GM23338 (cell line): ENCODE results near the gene KIF17. TPM values are rescaled to one million over a fixed set of nuclear protein-coding genes. Genes with fewer than 3 reads are reported as not detected.

Experiments
- ATAC-seq: fragments of 200-7000 bp; cut with Tn5 transposase; 3 replicates; pipeline ENCODE4 v1.9.1; 2020
- DNase-seq: peaks from one replicate; pipeline ENCODE4 v3.0.0-alpha.2; 2015; ENCODE audit warnings: low spot score
- H2AFZ ChIP-seq: fragments of 200-600 bp; sonication (generic); 2 replicates; pipeline ENCODE4 v1.8.0; 2016; ENCODE audit warnings: antibody characterized with exemption, mild to moderate bottlenecking, moderate library complexity
- H3F3A ChIP-seq: fragments of 200-600 bp; sonication (generic); replicated peaks from 2 replicates; pipeline ENCODE4 v1.8.0; 2017; ENCODE audit warnings: antibody characterized with exemption, mixed run types, low read depth
- H3K27ac ChIP-seq: fragments of 200-600 bp; sonication (generic); 2 replicates; pipeline ENCODE4 v1.6.1; 2016; ENCODE audit warnings: low read depth
- H3K27me3 ChIP-seq: fragments of 200-600 bp; sonication (generic); 2 replicates; pipeline ENCODE4 v1.8.0; 2016; ENCODE audit warnings: mild to moderate bottlenecking, mixed run types, moderate library complexity; ENCODE audit not compliant: insufficient read depth
- H3K36me3 ChIP-seq: fragments of 200-600 bp; sonication (generic); 2 replicates; pipeline ENCODE4 v1.8.0; 2016; ENCODE audit warnings: mild to moderate bottlenecking; ENCODE audit not compliant: insufficient read depth
- H3K4me1 ChIP-seq: fragments of 200-600 bp; sonication (generic); 2 replicates; pipeline ENCODE4 v1.8.0; 2016; ENCODE audit warnings: mild to moderate bottlenecking, moderate library complexity; ENCODE audit not compliant: insufficient read depth
- H3K4me2 ChIP-seq: fragments of 200-600 bp; sonication (generic); 2 replicates; pipeline ENCODE4 v1.7.1; 2017; ENCODE audit warnings: mixed run types
- H3K4me3 ChIP-seq: fragments of 200-600 bp; sonication (generic); 2 replicates; pipeline ENCODE4 v1.6.1; 2016; ENCODE audit warnings: mixed run types
- H3K79me2 ChIP-seq: fragments of 200-600 bp; sonication (generic); replicated peaks from 2 replicates; pipeline ENCODE4 v1.8.0; 2017; ENCODE audit warnings: mild to moderate bottlenecking; ENCODE audit not compliant: insufficient read depth
- H3K9me2 ChIP-seq: fragments of 200-600 bp; sonication (generic); 2 replicates; pipeline ENCODE4 v1.8.0; 2017; ENCODE audit not compliant: insufficient read depth
- H4K20me1 ChIP-seq: fragments of 200-600 bp; sonication (generic); replicated peaks from 2 replicates; pipeline ENCODE4 v1.8.0; 2017; ENCODE audit warnings: mild to moderate bottlenecking; ENCODE audit not compliant: insufficient read depth
- H3K27ac Mint-ChIP-seq: 2 replicates; pipeline ENCODE4 v1.8.0; 2020; ENCODE audit warnings: inconsistent platforms, mild to moderate bottlenecking, moderate library complexity, mixed read lengths
- H3K27me3 Mint-ChIP-seq: 3 replicates; pipeline ENCODE4 v1.8.0; 2022; ENCODE audit warnings: low read depth, mild to moderate bottlenecking, moderate library complexity, mixed read lengths, inconsistent platforms; ENCODE audit not compliant: insufficient read depth, poor library complexity
- H3K36me3 Mint-ChIP-seq: 3 replicates; pipeline ENCODE4 v1.8.0; 2021; ENCODE audit warnings: low read depth, mild to moderate bottlenecking, inconsistent platforms, moderate library complexity, mixed read lengths
- H3K4me1 Mint-ChIP-seq: 3 replicates; pipeline ENCODE4 v1.8.0; 2020; ENCODE audit warnings: mild to moderate bottlenecking, inconsistent platforms, mixed read lengths
- H3K4me3 Mint-ChIP-seq: 3 replicates; pipeline ENCODE4 v1.8.0; 2021; ENCODE audit warnings: moderate library complexity, mild to moderate bottlenecking, inconsistent platforms, mixed read lengths
- H3K9me3 Mint-ChIP-seq: 3 replicates; pipeline ENCODE4 v1.8.0; 2020; ENCODE audit warnings: moderate library complexity, mild to moderate bottlenecking, inconsistent platforms, mixed read lengths
- CREB1 ChIP-seq: fragments of 250-450 bp; sonication (Bioruptor Pico); IDR thresholded peaks from 2 replicates; pipeline ENCODE4 v1.5.0; 2020; ENCODE audit warnings: low read depth, mild to moderate bottlenecking, moderate library complexity
- CTCF ChIP-seq, 2 experiments: fragments of 200-600 bp in 1 of 2; sonication (generic) in 1 of 2; conservative IDR thresholded peaks; 2 replicates each; pipeline versions ENCODE4 v1.5.1 to v1.6.1; 2016 to 2017; ENCODE audit warnings: antibody characterized with exemption in 2 of 2, low read depth in 2 of 2, mild to moderate bottlenecking in 2 of 2, moderate library complexity in 1 of 2
- ETS1 ChIP-seq: IDR thresholded peaks from 2 replicates; pipeline ENCODE4 v1.6.1; 2016; ENCODE audit warnings: antibody characterized with exemption
- EZH2 ChIP-seq: fragments of 200-600 bp; sonication (generic); IDR thresholded peaks from one replicate; pipeline ENCODE4 v1.8.0; 2017; ENCODE audit warnings: antibody characterized with exemption, mild to moderate bottlenecking, low read depth; ENCODE audit not compliant: unreplicated experiment
- EZH2phosphoT487 ChIP-seq: fragments of 200-600 bp; sonication (generic); IDR thresholded peaks from one replicate; pipeline ENCODE4 v1.8.1; 2018; ENCODE audit warnings: antibody characterized with exemption; ENCODE audit not compliant: unreplicated experiment
- JUNB ChIP-seq: IDR thresholded peaks from one replicate; pipeline ENCODE4 v1.6.1; 2016; ENCODE audit warnings: antibody characterized with exemption; ENCODE audit not compliant: unreplicated experiment
- NANOG ChIP-seq: IDR thresholded peaks from 2 replicates; pipeline ENCODE4 v1.6.1; 2016; ENCODE audit warnings: antibody characterized with exemption, borderline replicate concordance
- POLR2AphosphoS5 ChIP-seq: IDR thresholded peaks from 2 replicates; pipeline ENCODE4 v1.6.1; 2016; ENCODE audit warnings: antibody characterized with exemption, low read depth
- REST ChIP-seq: IDR thresholded peaks from one replicate; pipeline ENCODE4 v1.6.1; 2018; ENCODE audit warnings: antibody characterized with exemption; ENCODE audit not compliant: unreplicated experiment
- STAT1 ChIP-seq: IDR thresholded peaks from one replicate; pipeline ENCODE4 v1.6.1; 2016; ENCODE audit warnings: antibody characterized with exemption; ENCODE audit not compliant: unreplicated experiment
- ZNF114 ChIP-seq: fragments of 250-450 bp; sonication (Bioruptor Pico); IDR thresholded peaks from 2 replicates; pipeline ENCODE4 v1.5.0; 2020; ENCODE audit warnings: mild to moderate bottlenecking, moderate library complexity
- ZNF331 ChIP-seq: fragments of 250-450 bp; sonication (Bioruptor Pico); IDR thresholded peaks from 2 replicates; pipeline ENCODE4 v1.5.0; 2020; ENCODE audit warnings: low read depth, mild to moderate bottlenecking, moderate library complexity
- ZNF462 ChIP-seq: fragments of 250-450 bp; sonication (Bioruptor Pico); IDR thresholded peaks from 2 replicates; pipeline ENCODE4 v1.5.0; 2020; ENCODE audit warnings: mild to moderate bottlenecking, moderate library complexity
- polyA plus RNA-seq: library from polyadenylated mRNA; unstranded; fragments of >200 nt; fragmentation: Nextera tagmentation; extraction: Ambion mirVana; gene quantifications from 2 replicates; pipeline ENCODE4 v1.2.1, GENCODE V29; 2016
- total RNA-seq: library from RNA; depleted of rRNA; stranded (reverse); fragments of >200 nt; shearing (Covaris generic); gene quantifications from 2 replicates; pipeline ENCODE4 v1.2.3, GENCODE V29; 2014

Gene KIF17
- total and polyA plus RNA-seq, 2 experiments from 2014 or later: 5.9 to 18.6 TPM

- Histone ChIP-seq H3K9me2 (no peaks in the 10 kb centered on the region), H3K27me3 (no peaks in the 10 kb centered on the region), H3F3A (no peaks in the 10 kb centered on the region), H2AFZ (no peak overlapping the region), H4K20me1 (no peaks in the 10 kb centered on the region; the same call in 1 of the 2 replicates), H3K36me3 (no peaks in the 10 kb centered on the region), H3K27ac (no peak overlapping the region), H3K4me2 (no peak overlapping the region), H3K4me1 (peaks cover 15% of the 10 kb centered on the region), H3K4me3 (no peak overlapping the region), H3K79me2 (no peaks in the 10 kb centered on the region)
- no peak overlapping the region for H3K27ac Mint-ChIP-seq
- ATAC-seq (no peak), DNase-seq (no peak)
- H3K9me3 Mint-ChIP-seq: no peaks in the 10 kb centered on the region
- TF ChIP-seq CREB1: no peak
- no peak for TF ChIP-seq ZNF462 (CRISPR knock-in tag)
- no peak for TF ChIP-seq ZNF331 (CRISPR knock-in tag)
- no peak for TF ChIP-seq JUNB
- no peak for TF ChIP-seq EZH2
- TF ChIP-seq EZH2phosphoT487: no peak
- no peak for TF ChIP-seq ZNF114 (CRISPR knock-in tag)
- no peak for TF ChIP-seq CTCF (conservative IDR thresholded peaks at IDR 0.05; ENCODE audit: low read depth in 2 of 2)
- no peak for TF ChIP-seq POLR2AphosphoS5
- no peak for TF ChIP-seq REST
- TF ChIP-seq ETS1: no peak
- TF ChIP-seq NANOG: no peak
- TF ChIP-seq STAT1: no peak
- H3K4me1 Mint-ChIP-seq: peaks cover 25% of the 10 kb centered on the region
- no peak overlapping the region for H3K4me3 Mint-ChIP-seq
- H3K36me3 Mint-ChIP-seq: no peaks in the 10 kb centered on the region; the same call in 2 of the 3 replicates
- peaks cover 5% of the 10 kb centered on the region for H3K27me3 Mint-ChIP-seq
Observed at GRCh38 chr1:20724364-20725188, 6.8 kb upstream of the KIF17 start.
